ENCODE data around the gene HSP90AB1.

Gene HSP90AB1

GRCh38 chr6:44246663-44247337 lies at the start of gene HSP90AB1:
HSP90AB1 (plus strand) TSS chr6:44247101; CDS start chr6:44248630, 1,529 bp downstream.
- DNase-seq, result peak; percentile 96

GRCh38 chr6:44198684-44199083 lies 48.2 kb upstream of the HSP90AB1 start:
- DNase-seq, result no peak

GRCh38 chr6:44199883-44200282 lies 47.0 kb upstream of the HSP90AB1 start:
- no peak for DNase-seq

- DNase-seq, result no peak
Measured at GRCh38 chr6:44201200-44201599, 45.7 kb upstream of the HSP90AB1 start.

- DNase-seq, result no peak
Measured at GRCh38 chr6:44201638-44202303, 45.1 kb upstream of the HSP90AB1 start.

GRCh38 chr6:44202332-44202971 lies 44.4 kb upstream of the HSP90AB1 start:
- no peak for DNase-seq

- DNase-seq, result no peak
Measured at GRCh38 chr6:44202972-44203750, 43.7 kb upstream of the HSP90AB1 start.

- DNase-seq, result no peak
Measured at GRCh38 chr6:44203955-44204354, 42.9 kb upstream of the HSP90AB1 start.

GRCh38 chr6:44207966-44208365 lies 38.9 kb upstream of the HSP90AB1 start:
- DNase-seq, result no peak

- DNase-seq, result no peak
Measured at GRCh38 chr6:44211284-44211683, 35.6 kb upstream of the HSP90AB1 start.

GRCh38 chr6:44214307-44214706 lies 32.6 kb upstream of the HSP90AB1 start:
- no peak for DNase-seq

- no peak for DNase-seq
Measured at GRCh38 chr6:44216677-44217331, 30.1 kb upstream of the HSP90AB1 start, which contains the start of gene MYMX. MYMX (plus strand) TSS chr6:44216926; CDS start chr6:44217472, 546 bp downstream.

- DNase-seq, result no peak
Measured at GRCh38 chr6:44217332-44218143, 29.4 kb upstream of the HSP90AB1 start.

- DNase-seq, result peak; percentile 60
Measured at GRCh38 chr6:44219053-44219814, 27.7 kb upstream of the HSP90AB1 start.

- DNase-seq, result no peak
Measured at GRCh38 chr6:44219815-44220784, 26.8 kb upstream of the HSP90AB1 start.

- DNase-seq, result no peak
Measured at GRCh38 chr6:44220913-44221290, 26.0 kb upstream of the HSP90AB1 start.

GRCh38 chr6:44221291-44221960 lies 25.5 kb upstream of the HSP90AB1 start:
- peak; percentile 85 for DNase-seq

- no peak for DNase-seq
Measured at GRCh38 chr6:44221961-44222335, 25.0 kb upstream of the HSP90AB1 start.

Measured in NCI-H1105 treated with DMSO at 0.1 percent for 48 hours (cell line).